Kidney (tissue), 14 donors: ENCODE measurements around the gene SVOPL. TPM values are rescaled to one million over a fixed set of nuclear protein-coding genes. Genes with fewer than 3 reads are reported as not detected.

Source experiments
- DNase-seq, 5 donors: peaks; one replicate each; pipeline ENCODE4 v3.0.0-alpha.2; 2013 to 2020
- FAIRE-seq: peaks from 2 replicates; lab custom pipeline; 2012; peaks lifted over from hg19 to GRCh38; lab: Jason Lieb, UNC
- H3K27ac ChIP-seq, 2 donors: one replicate each; pipeline ENCODE4 v1.7.0; 2013; ENCODE audit warnings: low read depth in 2 of 2, low read length in 2 of 2, inconsistent platforms in 1 of 2
- H3K27me3 ChIP-seq: one replicate; pipeline ENCODE4 v1.7.1; 2013; ENCODE audit warnings: low read length, inconsistent platforms; ENCODE audit not compliant: control insufficient read depth, insufficient read depth
- H3K36me3 ChIP-seq, 3 donors: one replicate each; pipeline versions ENCODE4 v1.7.0 to v1.7.1; 2013; ENCODE audit warnings: low read length in 3 of 3, control low read depth in 1 of 3, inconsistent platforms in 1 of 3; ENCODE audit not compliant: insufficient read depth in 3 of 3, control insufficient read depth in 2 of 3
- H3K4me1 ChIP-seq, 3 donors: one replicate each; pipeline versions ENCODE4 v1.7.0 to v1.7.1; 2013; ENCODE audit warnings: low read length in 3 of 3, inconsistent platforms in 1 of 3, low read depth in 1 of 3; ENCODE audit not compliant: control insufficient read depth in 2 of 3, insufficient read depth in 2 of 3
- H3K4me3 ChIP-seq, 3 donors: one replicate each; pipeline versions ENCODE4 v1.7.0 to v1.8.1; 2013; ENCODE audit warnings: low read length in 3 of 3, control low read depth in 1 of 3, inconsistent platforms in 1 of 3
- H3K9ac ChIP-seq, 3 donors: one replicate each; pipeline versions ENCODE4 v1.7.0 to v1.7.1; 2013; ENCODE audit warnings: low read length in 3 of 3, control low read depth in 1 of 3, inconsistent platforms in 1 of 3
- H3K9me3 ChIP-seq, 3 donors: one replicate each; pipeline versions ENCODE4 v1.7.0 to v1.7.1; 2013; ENCODE audit warnings: low read length in 3 of 3, control low read depth in 1 of 3, inconsistent platforms in 1 of 3; ENCODE audit not compliant: control insufficient read depth in 2 of 3, insufficient read depth in 1 of 3
- intact Hi-C: fragments of 100-400 bp; cut with DNase I; formaldehyde crosslinking; loops from one replicate; pipeline ENCODE4 v1.11.1; 2022
- polyA plus RNA-seq: library from polyadenylated mRNA; stranded (reverse); fragments of 350-450 nt; fragmentation: Illumina TruSeq; extraction: RNeasy Lipid Tissue Mini Kit (QIAGEN cat#74804); gene quantifications from one replicate; pipeline ENCODE4 v1.2.3, GENCODE V29; 2014; ENCODE audit warnings: low read depth, low replicate concordance; ENCODE audit not compliant: insufficient read depth
- total RNA-seq: library from RNA; stranded (reverse); fragmentation: NEBNext Ultra II Directional; extraction: Animal tissue kit (Norgen Biotek cat#: 25700); gene quantifications from one replicate; pipeline ENCODE4 v1.2.1, GENCODE V29; 2021
- TF ChIP-seq, protein P1 (sequence below): IDR thresholded peaks from 3 replicates; pipeline ENCODE4 v1.5.1; 2012; ENCODE audit warnings: mild to moderate bottlenecking, moderate library complexity, borderline replicate concordance; ENCODE audit not compliant: insufficient read depth; ENCODE audit errors: extremely low read depth
- donor health status: control.
- donor health status: control.
- donor health status: control.
- donor health status: control.
- donor health status: control.
- donor health status: DM: yes; HTN: yes; CAD: no.
- donor health status: Normal renal cell carcinoma (clear cell type).

The SVOPL gene
- total and polyA plus RNA-seq, 2 donors from 2014 or later = 2.4 to 5.1 TPM

- DNase-seq = no peak
- intact Hi-C loops = no loop called here
- Histone ChIP-seq H3K36me3 (no peaks in the 10 kb centered on the region), H3K9ac (no peak overlapping the region), H3K27ac (no peak overlapping the region), H3K27me3 (no peaks in the 10 kb centered on the region), H3K4me3 (no peak overlapping the region), H3K4me1 (peaks cover 0 to 3% (median 0%) of the 10 kb centered on the region in 3 donors), H3K9me3 (no peaks in the 10 kb centered on the region)
- TF ChIP-seq, protein P1, sequence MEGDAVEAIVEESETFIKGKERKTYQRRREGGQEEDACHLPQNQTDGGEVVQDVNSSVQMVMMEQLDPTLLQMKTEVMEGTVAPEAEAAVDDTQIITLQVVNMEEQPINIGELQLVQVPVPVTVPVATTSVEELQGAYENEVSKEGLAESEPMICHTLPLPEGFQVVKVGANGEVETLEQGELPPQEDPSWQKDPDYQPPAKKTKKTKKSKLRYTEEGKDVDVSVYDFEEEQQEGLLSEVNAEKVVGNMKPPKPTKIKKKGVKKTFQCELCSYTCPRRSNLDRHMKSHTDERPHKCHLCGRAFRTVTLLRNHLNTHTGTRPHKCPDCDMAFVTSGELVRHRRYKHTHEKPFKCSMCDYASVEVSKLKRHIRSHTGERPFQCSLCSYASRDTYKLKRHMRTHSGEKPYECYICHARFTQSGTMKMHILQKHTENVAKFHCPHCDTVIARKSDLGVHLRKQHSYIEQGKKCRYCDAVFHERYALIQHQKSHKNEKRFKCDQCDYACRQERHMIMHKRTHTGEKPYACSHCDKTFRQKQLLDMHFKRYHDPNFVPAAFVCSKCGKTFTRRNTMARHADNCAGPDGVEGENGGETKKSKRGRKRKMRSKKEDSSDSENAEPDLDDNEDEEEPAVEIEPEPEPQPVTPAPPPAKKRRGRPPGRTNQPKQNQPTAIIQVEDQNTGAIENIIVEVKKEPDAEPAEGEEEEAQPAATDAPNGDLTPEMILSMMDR = no peak
- no peak for FAIRE-seq
These were observed 30.6 kb downstream of the SVOPL start for GRCh38 chr7:138670594-138670993.

DNA sequence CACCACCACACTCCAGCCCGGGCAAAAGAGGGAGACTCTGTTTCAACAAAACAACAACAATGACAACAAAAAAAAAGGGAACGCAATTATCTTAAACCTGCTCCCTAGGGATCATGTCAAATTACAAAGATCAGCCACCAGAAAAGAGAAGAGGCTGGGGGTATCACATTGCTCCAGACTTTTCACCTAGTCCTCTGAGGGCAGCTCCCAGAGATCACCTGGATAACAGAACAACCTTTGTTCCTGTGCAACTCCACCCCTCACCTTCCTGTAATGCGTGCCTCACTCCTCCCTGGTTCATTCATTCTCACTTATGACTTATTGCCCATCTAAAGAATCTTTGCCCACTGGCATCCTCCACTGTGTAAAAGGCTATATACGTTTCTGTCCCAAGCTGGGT, 31.8 kb downstream of the SVOPL start:
- H3K36me3 ChIP-seq = no peaks in the 10 kb centered on the region
- DNase-seq (no peak), FAIRE-seq (no peak)
- intact Hi-C loops = no loop called here
- no peaks in the 10 kb centered on the region for H3K9me3 ChIP-seq
- H3K4me3 ChIP-seq = no peak overlapping the region
- H3K27ac ChIP-seq = no peak overlapping the region
- TF ChIP-seq, protein P1 = no peak
- no peaks in the 10 kb centered on the region for H3K27me3 ChIP-seq
- peaks cover 0 to 3% (median 0%) of the 10 kb centered on the region in 3 donors for H3K4me1 ChIP-seq
- H3K9ac ChIP-seq = no peak overlapping the region

DNA sequence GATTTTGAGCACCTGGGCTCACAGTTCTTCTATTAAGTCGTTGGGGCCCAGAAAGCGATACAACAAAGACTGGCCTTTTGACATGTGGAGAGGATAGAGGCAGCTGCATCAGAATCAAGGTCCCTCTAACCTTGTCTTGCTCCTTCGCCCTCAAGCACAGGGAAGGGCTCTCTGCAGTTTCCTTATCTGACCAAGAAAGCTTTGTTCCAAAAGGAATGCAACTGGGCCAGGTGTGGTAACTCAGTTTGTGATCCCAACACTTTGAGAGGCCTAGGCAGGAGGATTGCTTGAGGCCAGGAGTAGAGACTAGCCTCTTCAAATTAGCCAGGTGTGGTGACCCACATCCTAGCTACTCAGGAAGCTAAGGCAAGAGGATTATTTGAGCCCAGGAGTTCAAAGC, 32.2 kb downstream of the SVOPL start:
- no peak overlapping the region for H3K9ac ChIP-seq
- no peak overlapping the region for H3K27ac ChIP-seq
- TF ChIP-seq, protein P1 = no peak
- H3K4me1 ChIP-seq = peaks cover 0 to 3% (median 0%) of the 10 kb centered on the region in 3 donors
- intact Hi-C loops = no loop called here
- H3K9me3 ChIP-seq = no peaks in the 10 kb centered on the region
- no peaks in the 10 kb centered on the region for H3K36me3 ChIP-seq
- no peak overlapping the region for H3K4me3 ChIP-seq
- H3K27me3 ChIP-seq = no peaks in the 10 kb centered on the region
- no peak for FAIRE-seq
- DNase-seq = no peak

DNA sequence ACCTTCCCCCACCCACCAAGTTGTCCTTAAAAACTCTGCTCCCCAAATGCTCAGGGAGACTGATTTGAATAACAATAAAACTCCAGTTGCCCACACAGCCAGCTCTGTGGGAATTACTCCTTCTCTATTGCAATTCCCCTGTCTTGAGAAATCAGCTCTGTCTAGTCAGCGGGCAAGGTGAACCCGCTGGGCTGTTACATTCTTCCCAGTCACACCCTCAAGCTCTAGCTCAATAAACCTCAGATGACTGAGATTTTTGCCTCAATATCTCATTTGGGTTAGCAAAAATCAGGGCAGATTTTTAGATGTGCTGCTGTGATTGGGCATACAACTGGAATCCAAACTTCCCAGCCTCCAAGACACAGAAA, 32.9 kb downstream of the SVOPL start:
- no peak for FAIRE-seq

More for the DNA sequence above, 32.9 kb downstream of the SVOPL start:
- TF ChIP-seq, protein P1 = no peak
- Histone ChIP-seq H3K4me1 (peaks cover 0 to 6% (median 0%) of the 10 kb centered on the region in 3 donors), H3K9ac (no peak overlapping the region), H3K27ac (no peak overlapping the region), H3K9me3 (no peaks in the 10 kb centered on the region), H3K4me3 (no peak overlapping the region), H3K36me3 (no peaks in the 10 kb centered on the region), H3K27me3 (no peaks in the 10 kb centered on the region)
- intact Hi-C loops = no loop called here
- DNase-seq = no peak
